DOHH2 (cell line): Measurements from ENCODE around the gene LIN37.

Source experiments
- H3F3A ChIP-seq: fragments of 200-600 bp; sonication (generic), shearing (Covaris generic); 2 replicates; pipeline ENCODE4 v1.6.0; 2016; ENCODE audit warnings: antibody characterized with exemption, mild to moderate bottlenecking; ENCODE audit not compliant: control insufficient read depth, insufficient read depth
- H3K27ac ChIP-seq: fragments of 200-600 bp; sonication (generic); 2 replicates; pipeline ENCODE4 v1.5.1; 2014; ENCODE audit warnings: low read depth, mild to moderate bottlenecking, low read length, moderate library complexity
- H3K27me3 ChIP-seq: fragments of 200-600 bp; sonication (generic); 2 replicates; pipeline ENCODE4 v1.6.1; 2014; ENCODE audit warnings: mild to moderate bottlenecking, low read length, mixed read lengths; ENCODE audit not compliant: control insufficient read depth
- H3K36me3 ChIP-seq: fragments of 200-600 bp; sonication (generic); 2 replicates; pipeline ENCODE4 v1.6.1; 2014; ENCODE audit warnings: mild to moderate bottlenecking, low read length, moderate library complexity, mixed read lengths; ENCODE audit not compliant: control insufficient read depth
- H3K4me1 ChIP-seq: fragments of 200-600 bp; sonication (generic); 2 replicates; pipeline ENCODE4 v1.6.1; 2014; ENCODE audit warnings: mild to moderate bottlenecking, low read length, mixed read lengths; ENCODE audit not compliant: control insufficient read depth
- H3K4me2 ChIP-seq: fragments of 200-600 bp; sonication (generic); 2 replicates; pipeline ENCODE4 v1.6.0; 2014; ENCODE audit warnings: mild to moderate bottlenecking, low read length, moderate library complexity
- H3K4me3 ChIP-seq: fragments of 200-600 bp; sonication (generic); 2 replicates; pipeline ENCODE4 v1.5.1; 2014; ENCODE audit warnings: mild to moderate bottlenecking, low read length, mixed read lengths
- H3K79me2 ChIP-seq: fragments of 200-600 bp; sonication (generic); 2 replicates; pipeline ENCODE4 v1.6.1; 2014; ENCODE audit warnings: mild to moderate bottlenecking, low read length, mixed read lengths; ENCODE audit not compliant: control insufficient read depth
- H3K9me2 ChIP-seq: fragments of 200-600 bp; sonication (generic); replicated peaks from 2 replicates; pipeline ENCODE4 v1.6.1; 2014; ENCODE audit warnings: mild to moderate bottlenecking, low read length, mixed read lengths; ENCODE audit not compliant: control insufficient read depth
- H3K9me3 ChIP-seq: fragments of 200-600 bp; sonication (generic); 2 replicates; pipeline ENCODE4 v1.6.1; 2014; ENCODE audit warnings: antibody characterized with exemption, low read length, mixed read lengths; ENCODE audit not compliant: control insufficient read depth, insufficient read depth
- H4K20me1 ChIP-seq: fragments of 200-600 bp; sonication (generic); 2 replicates; pipeline ENCODE4 v1.6.0; 2014; ENCODE audit warnings: low read depth, mild to moderate bottlenecking, antibody characterized with exemption, low read length, moderate library complexity; ENCODE audit not compliant: control insufficient read depth, insufficient read depth
- CTCF ChIP-seq: fragments of 200-600 bp; sonication (generic); IDR thresholded peaks from one replicate; pipeline ENCODE4 v1.5.1; 2014; ENCODE audit warnings: antibody characterized with exemption, mild to moderate bottlenecking, low read depth, low read length; ENCODE audit not compliant: poor library complexity, severe bottlenecking
- EZH2phosphoT487 ChIP-seq: fragments of 200-600 bp; sonication (generic); IDR thresholded peaks from 2 replicates; pipeline ENCODE4 v1.6.1; 2017; ENCODE audit warnings: borderline replicate concordance, mild to moderate bottlenecking, antibody characterized with exemption, low read length, moderate library complexity, mixed read lengths

LIN37 gene

GRCh38 chr19:35721374-35721773, 27.0 kb upstream of the LIN37 start:
- H3K4me3 ChIP-seq, result no peak overlapping the region
- peaks cover 10% of the 10 kb centered on the region; the same call in 1 of the 2 replicates for H4K20me1 ChIP-seq
- H3K4me2 ChIP-seq, result no peak overlapping the region
- peaks cover 39% of the 10 kb centered on the region for H3K79me2 ChIP-seq
- TF ChIP-seq CTCF (no peak), EZH2phosphoT487 (no peak)
- no peaks in the 10 kb centered on the region for H3K27me3 ChIP-seq
- peaks cover 64% of the 10 kb centered on the region for H3K36me3 ChIP-seq
- H3K27ac ChIP-seq, result no peak overlapping the region
- no peaks in the 10 kb centered on the region for H3F3A ChIP-seq
- no peaks in the 10 kb centered on the region for H3K9me3 ChIP-seq
- H3K9me2 ChIP-seq, result no peaks in the 10 kb centered on the region
- H3K4me1 ChIP-seq, result peaks cover 12% of the 10 kb centered on the region

DNA sequence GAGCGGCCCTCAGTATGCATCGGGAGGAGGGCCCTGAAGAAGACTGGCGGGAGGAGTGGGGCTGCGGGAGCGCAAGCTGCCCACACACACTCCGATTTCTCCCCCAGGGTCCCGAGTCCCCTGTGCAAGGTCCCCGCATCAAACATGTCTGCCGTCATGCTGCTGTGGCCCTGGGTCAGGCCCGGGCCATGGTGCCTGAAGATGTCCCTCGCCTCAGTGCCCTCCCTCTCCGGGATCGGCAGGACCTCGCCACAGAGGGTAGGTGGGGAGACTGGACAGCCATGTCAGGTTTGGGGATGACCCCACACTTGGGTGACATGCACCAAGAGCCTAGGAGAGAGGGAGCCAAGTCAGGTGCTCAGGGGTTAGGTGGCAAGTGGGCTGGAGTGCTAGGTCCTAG, 25.9 kb upstream of the LIN37 start:
- H4K20me1 ChIP-seq, result peaks cover 10% of the 10 kb centered on the region; the same call in 1 of the 2 replicates

DNA sequence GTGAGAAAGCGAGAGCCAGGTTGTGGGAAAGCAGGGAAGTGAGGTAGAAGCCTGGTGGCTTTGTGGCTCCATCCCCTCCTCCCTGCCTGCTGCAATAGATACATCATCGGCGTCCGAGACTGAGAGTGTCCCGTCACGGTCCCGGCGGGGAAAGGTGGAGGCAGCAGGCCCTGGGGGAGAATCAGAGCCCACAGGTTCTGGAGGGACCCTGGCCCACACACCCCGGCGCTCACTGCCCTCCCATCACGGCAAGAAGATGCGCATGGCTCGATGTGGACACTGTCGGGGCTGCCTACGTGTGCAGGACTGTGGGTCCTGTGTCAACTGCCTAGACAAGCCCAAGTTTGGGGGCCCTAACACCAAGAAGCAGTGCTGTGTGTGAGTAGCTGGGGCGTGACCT, 25.5 kb upstream of the LIN37 start:
- H3K27me3 ChIP-seq, result no peaks in the 10 kb centered on the region

More for the DNA sequence above, 25.9 kb upstream of the LIN37 start:
- no peaks in the 10 kb centered on the region for H3K9me3 ChIP-seq
- H3K27ac ChIP-seq, result no peak overlapping the region
- no peaks in the 10 kb centered on the region for H3F3A ChIP-seq
- peaks cover 11% of the 10 kb centered on the region for H3K4me1 ChIP-seq
- H3K4me3 ChIP-seq, result no peak overlapping the region
- peaks cover 72% of the 10 kb centered on the region for H3K36me3 ChIP-seq
- TF ChIP-seq CTCF (no peak), EZH2phosphoT487 (no peak)
- no peaks in the 10 kb centered on the region for H3K27me3 ChIP-seq
- peaks cover 39% of the 10 kb centered on the region for H3K79me2 ChIP-seq
- H3K9me2 ChIP-seq, result no peaks in the 10 kb centered on the region
- no peak overlapping the region for H3K4me2 ChIP-seq

More for the DNA sequence above, 25.5 kb upstream of the LIN37 start:
- H3K27ac ChIP-seq, result no peak overlapping the region
- H3K4me1 ChIP-seq, result peaks cover 11% of the 10 kb centered on the region
- H3K4me2 ChIP-seq, result no peak overlapping the region
- no peaks in the 10 kb centered on the region for H3K9me2 ChIP-seq
- H4K20me1 ChIP-seq, result peaks cover 10% of the 10 kb centered on the region; the same call in 1 of the 2 replicates
- H3K36me3 ChIP-seq, result peaks cover 77% of the 10 kb centered on the region
- no peak overlapping the region for H3K4me3 ChIP-seq
- H3K9me3 ChIP-seq, result no peaks in the 10 kb centered on the region
- H3K79me2 ChIP-seq, result peaks cover 39% of the 10 kb centered on the region
- H3F3A ChIP-seq, result no peaks in the 10 kb centered on the region
- TF ChIP-seq CTCF, result no peak
- no peak for TF ChIP-seq EZH2phosphoT487
